Activated CD8-positive, alpha-beta T cell treated with anti-CD3 and anti-CD28 coated beads, Interleukin-2, amount 10 ng/mL, durations not matched to agents 7 days and 5 days (primary cell): ENCODE data around the gene ACTR1A. TPM values are rescaled to one million over a fixed set of nuclear protein-coding genes. Genes with fewer than 3 reads are reported as not detected.
"Not testable (repeated sequence)": the region's sequence is repeated elsewhere in the genome, so short reads cannot be mapped to it uniquely, and the experiment has no call there.

ENCODE experiments used
- ATAC-seq: fragments of 150-1000 bp; cut with Tn5 transposase; one replicate; pipeline ENCODE4 v1.10.0; 2021; ENCODE audit warnings: moderate library complexity
- CTCF ChIA-PET: fragments of 350-600 bp; sonication (Branson Sonifier 250); formaldehyde crosslinking; loops from one replicate; lab custom pipeline; 2021; ENCODE audit warnings: antibody characterized with exemption; lab: Charles Lee
- POLR2A ChIA-PET: fragments of 350-600 bp; sonication (Branson Sonifier 250); formaldehyde crosslinking; loops from one replicate; lab custom pipeline; 2021; ENCODE audit warnings: antibody characterized with exemption; lab: Charles Lee
- DNase-seq: peaks from one replicate; pipeline ENCODE4 v3.0.0-alpha.2; 2020
- H3K27ac Mint-ChIP-seq: one replicate; pipeline ENCODE4 v1.8.0; 2021; ENCODE audit warnings: mild to moderate bottlenecking, mixed read lengths
- H3K27me3 Mint-ChIP-seq: one replicate; pipeline ENCODE4 v1.8.0; 2021; ENCODE audit warnings: low read depth, mixed read lengths
- H3K36me3 Mint-ChIP-seq: one replicate; pipeline ENCODE4 v1.8.0; 2021; ENCODE audit warnings: low read depth, mixed read lengths
- H3K4me1 Mint-ChIP-seq: one replicate; pipeline ENCODE4 v1.8.0; 2021; ENCODE audit warnings: low read depth, mixed read lengths
- H3K4me3 Mint-ChIP-seq: one replicate; pipeline ENCODE4 v1.8.0; 2021; ENCODE audit warnings: mild to moderate bottlenecking, mixed read lengths
- H3K9me3 Mint-ChIP-seq: one replicate; pipeline ENCODE4 v1.8.0; 2022; ENCODE audit warnings: mixed read lengths; ENCODE audit not compliant: insufficient read depth
- total RNA-seq, 2 experiments: library from RNA; stranded (reverse); gene quantifications; one replicate each; pipeline ENCODE4 v1.2.3, GENCODE V29; 2021

ACTR1A gene
- total RNA-seq, 2 experiments from 2014 or later: 72.7 to 75.8 TPM

DNA sequence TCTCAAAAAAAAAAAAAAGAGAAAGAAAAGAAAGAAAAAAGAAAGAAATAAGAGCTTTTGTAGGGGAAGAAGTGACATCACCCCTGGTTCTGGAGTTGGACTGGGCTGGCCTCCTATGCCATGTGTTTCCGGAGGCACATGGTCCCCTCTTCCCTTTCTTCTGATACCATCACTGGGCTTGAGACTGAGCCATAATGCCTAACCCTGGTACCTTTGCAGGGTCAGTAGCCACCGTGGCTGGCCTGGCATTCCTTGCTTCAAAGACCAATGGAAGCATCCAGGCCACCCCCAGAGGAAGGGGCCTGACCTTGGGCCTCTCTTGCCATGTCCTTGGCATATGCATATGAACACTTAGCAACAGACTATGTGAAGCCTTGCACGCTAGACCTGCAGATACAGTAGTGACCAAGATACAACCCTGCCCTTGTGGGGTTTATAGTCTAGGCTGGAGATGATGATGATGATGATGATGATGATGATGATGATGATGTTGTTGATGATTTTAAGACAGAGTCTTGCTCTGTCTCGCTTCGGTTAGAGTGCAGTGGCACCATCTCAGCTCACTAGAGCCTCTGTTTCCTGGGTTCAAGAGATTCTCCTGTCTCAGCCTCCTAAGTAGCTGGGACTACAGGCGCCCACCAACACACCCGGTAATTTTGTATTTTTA, 33.1 kb upstream of the ACTR1A start:
- Mint-ChIP-seq H3K9me3 (no peaks in the 10 kb centered on the region), H3K4me1 (no peaks in the 10 kb centered on the region), H3K27me3 (no peaks in the 10 kb centered on the region), H3K4me3 (no peak overlapping the region), H3K27ac (no peak overlapping the region), H3K36me3 (no peaks in the 10 kb centered on the region)
- CTCF ChIA-PET: no interaction called here
- POLR2A ChIA-PET: interaction anchor here (0.5 to 0.6 kb wide), 2 partner anchors 328 to 1766 kb away, joined by 3 to 5 read pairs; no protein-coding TSS in a partner anchor
- no peak for DNase-seq
- no peak for ATAC-seq

DNA sequence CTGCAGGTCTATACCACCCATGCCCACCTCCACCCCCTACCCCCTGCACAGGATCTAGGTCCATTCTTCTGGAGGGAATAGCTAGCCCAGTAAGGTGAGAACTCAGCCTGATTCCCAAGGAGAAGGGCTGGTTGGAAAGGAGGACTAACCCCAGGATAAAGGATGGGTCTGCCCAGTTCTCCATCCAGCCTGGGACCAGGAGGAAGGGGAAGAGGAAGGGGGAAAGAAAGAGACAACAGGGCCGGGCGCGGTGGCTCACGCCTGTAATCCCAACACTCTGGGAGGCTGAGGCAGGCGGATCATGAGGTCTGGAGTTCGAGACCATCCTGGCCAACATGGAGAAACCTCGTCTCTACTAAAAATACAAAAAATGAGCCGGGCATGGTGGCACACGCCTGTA, 32.5 kb upstream of the ACTR1A start:
- H3K27me3 Mint-ChIP-seq, H3K4me3 Mint-ChIP-seq, H3K9me3 Mint-ChIP-seq, CTCF ChIA-PET, H3K4me1 Mint-ChIP-seq, H3K27ac Mint-ChIP-seq, DNase-seq, ATAC-seq, H3K36me3 Mint-ChIP-seq: not testable (repeated sequence)
- POLR2A ChIA-PET: interaction anchor here (0.5 to 0.6 kb wide), 2 partner anchors 329 to 1766 kb away, joined by 3 to 5 read pairs; no protein-coding TSS in a partner anchor

DNA sequence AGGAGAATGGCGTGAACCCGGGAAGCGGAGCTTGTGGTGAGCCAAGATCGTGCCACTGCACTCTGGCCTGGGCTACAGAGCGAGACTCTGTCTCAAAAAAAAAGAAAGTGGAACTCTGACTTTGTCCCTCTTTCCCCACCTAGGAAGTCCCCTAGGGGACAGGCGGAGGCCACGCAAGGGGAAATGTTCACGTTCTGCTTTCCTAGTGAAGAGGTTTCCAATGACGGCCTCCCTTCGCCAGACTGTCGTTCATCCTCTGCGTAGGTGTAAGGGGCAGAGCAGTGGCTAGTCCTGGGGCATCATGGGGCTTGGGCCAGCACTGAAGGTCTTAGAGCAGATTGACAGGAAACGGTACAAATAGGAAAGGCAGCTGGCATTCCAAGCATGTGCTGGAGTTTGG, 31.8 kb upstream of the ACTR1A start:
- Mint-ChIP-seq H3K27ac (no peak overlapping the region), H3K36me3 (no peaks in the 10 kb centered on the region), H3K4me1 (no peaks in the 10 kb centered on the region), H3K9me3 (no peaks in the 10 kb centered on the region), H3K27me3 (no peaks in the 10 kb centered on the region), H3K4me3 (no peak overlapping the region)
- ATAC-seq (no peak), DNase-seq (no peak)
- CTCF ChIA-PET: no interaction called here
- POLR2A ChIA-PET: no interaction called here

DNA sequence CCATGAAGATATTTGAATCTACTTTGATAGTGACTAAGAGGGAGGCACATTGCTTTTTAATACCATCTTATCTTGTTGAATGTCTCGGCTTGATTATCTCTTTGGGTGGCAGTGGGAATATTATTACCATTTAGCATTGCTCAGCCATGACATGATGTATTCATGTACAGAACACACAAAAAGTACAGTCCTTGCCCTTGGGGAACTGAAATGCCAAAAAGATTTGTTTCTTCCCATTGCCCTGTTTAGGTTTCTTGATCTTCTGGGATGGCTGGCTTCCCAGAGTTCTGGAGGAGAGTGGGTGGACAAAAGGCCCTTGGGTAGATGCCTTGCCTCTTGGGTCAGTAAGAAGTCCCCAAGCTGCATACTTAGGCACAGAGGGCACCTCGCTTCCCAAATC, 25.0 kb upstream of the ACTR1A start:
- no peak overlapping the region for H3K27ac Mint-ChIP-seq
- POLR2A ChIA-PET: no interaction called here
- ATAC-seq: no peak

DNA sequence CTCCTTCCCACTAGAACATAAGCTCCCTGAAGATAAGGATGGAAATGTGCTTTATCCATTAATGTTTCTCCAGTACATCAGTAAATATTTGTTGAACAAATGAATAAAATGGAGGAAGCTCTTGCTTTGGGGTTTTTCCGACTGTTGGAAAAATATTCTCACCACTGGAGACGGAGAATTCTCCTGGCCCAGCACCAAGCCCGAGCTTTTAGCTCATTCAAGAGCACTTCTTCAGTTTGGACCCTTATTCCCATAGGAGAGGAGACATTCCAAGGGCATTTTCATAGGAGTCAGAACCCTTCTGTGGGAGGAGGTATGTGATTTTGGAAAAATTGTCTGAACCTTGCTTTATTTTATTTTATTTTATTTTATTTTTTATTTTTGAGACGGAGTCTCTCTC, 22.2 kb upstream of the ACTR1A start:
- Mint-ChIP-seq H3K4me3 (no peak overlapping the region), H3K4me1 (peaks cover 12% of the 10 kb centered on the region), H3K27me3 (no peaks in the 10 kb centered on the region), H3K9me3 (no peaks in the 10 kb centered on the region), H3K36me3 (peaks cover 6% of the 10 kb centered on the region), H3K27ac (no peak overlapping the region)
- ATAC-seq (no peak), DNase-seq (no peak)
- ChIA-PET CTCF (no interaction called here), POLR2A (interaction anchor here (0.6 kb wide), 1 partner anchor 1098 kb away, joined by 5 read pairs; no protein-coding TSS in a partner anchor)

More for the DNA sequence above, 25.0 kb upstream of the ACTR1A start:
- CTCF ChIA-PET: interaction anchor here (0.7 to 1.6 kb wide), 2 partner anchors 24 to 717 kb away, joined by 3 to 8 read pairs; partner anchors contain the start of genes ACTR1A and SUFU
- DNase-seq: no peak
- H3K27me3 Mint-ChIP-seq: no peaks in the 10 kb centered on the region
- H3K9me3 Mint-ChIP-seq: no peaks in the 10 kb centered on the region
- H3K4me1 Mint-ChIP-seq: peaks cover 10% of the 10 kb centered on the region
- peaks cover 6% of the 10 kb centered on the region for H3K36me3 Mint-ChIP-seq
- H3K4me3 Mint-ChIP-seq: no peak overlapping the region

DNA sequence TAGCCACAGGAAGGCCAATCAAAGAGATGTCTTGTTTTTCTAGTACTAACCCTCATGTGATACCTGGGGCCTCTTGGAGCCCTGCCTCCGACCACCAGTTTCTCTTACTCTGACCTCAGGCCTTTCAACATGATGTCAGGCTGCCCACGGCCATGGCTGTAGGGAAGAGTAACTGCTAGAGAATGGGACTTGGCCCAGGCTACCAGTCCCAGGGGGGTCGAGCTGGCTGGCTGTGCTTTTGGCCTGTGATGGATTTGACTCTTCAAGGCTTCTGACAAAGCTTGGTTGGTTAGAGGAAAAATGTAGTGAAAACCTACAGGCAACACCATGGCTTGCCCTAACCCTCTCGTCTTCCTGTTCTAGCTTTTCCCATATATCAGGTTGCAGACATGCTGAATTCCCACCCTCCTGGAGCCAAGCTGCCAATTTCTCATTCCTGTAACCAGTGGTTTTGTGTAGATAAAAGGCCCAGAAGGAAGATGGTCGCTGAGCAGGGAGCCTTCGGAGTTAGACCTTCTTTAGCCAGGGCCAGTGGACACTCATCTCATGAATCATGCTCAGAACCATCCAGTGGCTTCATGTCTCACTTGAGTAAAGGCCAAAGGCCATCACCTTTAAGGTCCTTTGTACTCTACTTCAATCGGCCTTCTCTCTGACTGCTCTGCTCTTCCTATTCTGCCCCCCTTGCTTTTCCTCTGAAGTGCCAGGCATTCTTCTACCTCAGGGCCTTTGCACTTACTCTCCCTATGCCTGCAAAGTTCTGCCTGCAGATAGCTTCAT, 20.9 kb upstream of the ACTR1A start:
- ChIA-PET CTCF (interaction anchor here (1.5 to 2.5 kb wide), 2 partner anchors 19 to 60 kb away, joined by 5 to 11 read pairs; partner anchors contain the start of gene SUFU), POLR2A (interaction anchor here (0.6 kb wide), 1 partner anchor 25 kb away, joined by 3 read pairs; no protein-coding TSS in a partner anchor)
- DNase-seq (no peak), ATAC-seq (no peak)
- Mint-ChIP-seq H3K9me3 (no peaks in the 10 kb centered on the region), H3K4me3 (no peak overlapping the region), H3K27me3 (no peaks in the 10 kb centered on the region), H3K4me1 (peaks cover 9% of the 10 kb centered on the region), H3K36me3 (peaks cover 6% of the 10 kb centered on the region), H3K27ac (no peak overlapping the region)

DNA sequence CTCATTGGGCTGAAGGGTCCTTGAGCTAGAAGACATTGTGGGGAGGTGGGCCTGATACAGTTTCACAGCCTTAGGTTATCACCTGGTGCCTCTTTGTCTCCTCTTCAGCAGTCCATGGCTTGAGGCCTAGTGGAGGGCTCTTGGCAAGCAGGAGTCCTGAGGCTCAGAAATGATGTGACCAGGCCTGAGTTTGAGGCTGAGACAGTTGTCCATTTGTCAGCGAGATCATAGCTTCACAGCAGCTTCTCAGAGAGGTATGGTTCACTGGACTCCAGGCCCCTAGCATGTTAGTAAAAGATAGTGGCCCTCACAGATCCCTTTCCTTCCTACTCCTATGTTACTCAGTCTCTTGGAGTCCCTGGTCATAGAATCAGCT, 20.4 kb upstream of the ACTR1A start:
- no peaks in the 10 kb centered on the region for H3K27me3 Mint-ChIP-seq
- DNase-seq: no peak
- POLR2A ChIA-PET: interaction anchor here (0.6 kb wide), 1 partner anchor 25 kb away, joined by 3 read pairs; no protein-coding TSS in a partner anchor
- peaks cover 9% of the 10 kb centered on the region for H3K4me1 Mint-ChIP-seq
- CTCF ChIA-PET: interaction anchor here (1.1 to 2.5 kb wide), 3 partner anchors 19 to 170 kb away, joined by 3 to 11 read pairs (median 5); partner anchors contain the start of gene SUFU
- H3K27ac Mint-ChIP-seq: no peak overlapping the region
- H3K4me3 Mint-ChIP-seq: no peak overlapping the region
- no peaks in the 10 kb centered on the region for H3K9me3 Mint-ChIP-seq
- no peak for ATAC-seq
- peaks cover 6% of the 10 kb centered on the region for H3K36me3 Mint-ChIP-seq

DNA sequence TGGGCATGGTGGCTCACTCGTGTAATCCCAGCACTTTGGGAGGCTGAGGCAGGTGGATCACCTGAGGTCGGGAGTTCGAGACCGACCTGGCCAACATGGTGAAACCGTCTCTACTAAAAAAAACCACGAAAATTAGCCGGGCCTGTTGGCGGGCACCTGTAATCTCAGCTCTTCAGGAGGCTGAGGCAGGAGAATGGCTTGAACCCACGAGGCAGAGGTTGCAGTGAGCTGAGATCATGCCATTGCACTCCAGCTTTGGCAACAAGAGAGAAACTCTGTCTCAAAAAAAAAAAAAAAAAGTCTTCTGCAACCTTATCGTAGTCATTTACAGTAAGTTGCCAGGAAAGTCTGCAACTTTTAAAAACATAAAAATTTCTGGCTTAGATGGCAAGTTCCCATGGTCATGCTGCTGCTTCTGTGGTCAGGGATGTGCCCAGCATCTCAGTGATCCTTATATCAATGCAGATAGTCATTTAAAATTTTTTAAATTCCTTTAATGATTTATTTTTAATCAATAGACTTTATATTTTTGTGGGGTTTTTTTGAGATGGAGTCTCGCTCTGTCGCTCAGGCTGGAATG, 16.8 kb upstream of the ACTR1A start:
- Mint-ChIP-seq H3K4me1 (peaks cover 6% of the 10 kb centered on the region), H3K9me3 (no peaks in the 10 kb centered on the region), H3K4me3 (no peak overlapping the region), H3K27me3 (no peaks in the 10 kb centered on the region), H3K27ac (no peak overlapping the region), H3K36me3 (peaks cover 6% of the 10 kb centered on the region)
- CTCF ChIA-PET: interaction anchor here (0.9 to 2.0 kb wide), 3 partner anchors 77 to 382 kb away, joined by 3 to 5 read pairs (median 3); no protein-coding TSS in a partner anchor
- POLR2A ChIA-PET: interaction anchor here (1.1 kb wide), 1 partner anchor 11 kb away, joined by 3 read pairs; no protein-coding TSS in a partner anchor
- no peak for ATAC-seq
- DNase-seq: no peak

DNA sequence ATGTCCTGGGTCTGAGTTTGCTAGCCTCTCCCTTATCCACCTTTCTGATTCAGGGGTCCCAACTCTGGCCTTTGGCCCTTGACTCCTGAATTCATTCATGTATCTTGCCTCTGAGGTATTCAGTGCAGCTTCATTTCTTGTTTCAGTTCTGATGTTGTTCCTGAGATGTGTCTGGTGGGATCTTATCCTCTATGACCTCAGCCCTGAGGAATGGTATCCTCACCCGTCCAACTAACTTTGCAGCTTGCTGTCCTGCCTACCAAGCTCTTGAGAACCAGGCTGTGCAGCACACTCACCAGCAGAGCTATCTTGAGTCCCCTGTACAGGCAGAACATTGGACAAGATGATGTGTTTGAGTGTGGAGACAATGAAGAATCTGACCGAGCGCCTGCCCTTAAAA, 15.0 kb upstream of the ACTR1A start:
- no peak for ATAC-seq
- H3K27ac Mint-ChIP-seq: no peak overlapping the region
- H3K4me1 Mint-ChIP-seq: peaks cover 2% of the 10 kb centered on the region
- POLR2A ChIA-PET: no interaction called here
- H3K27me3 Mint-ChIP-seq: no peaks in the 10 kb centered on the region
- CTCF ChIA-PET: interaction anchor here (1.5 to 2.0 kb wide), 3 partner anchors 66 to 384 kb away, joined by 3 to 5 read pairs (median 4); no protein-coding TSS in a partner anchor
- no peaks in the 10 kb centered on the region for H3K9me3 Mint-ChIP-seq
- H3K4me3 Mint-ChIP-seq: no peak overlapping the region
- H3K36me3 Mint-ChIP-seq: peaks cover 6% of the 10 kb centered on the region
- DNase-seq: no peak

DNA sequence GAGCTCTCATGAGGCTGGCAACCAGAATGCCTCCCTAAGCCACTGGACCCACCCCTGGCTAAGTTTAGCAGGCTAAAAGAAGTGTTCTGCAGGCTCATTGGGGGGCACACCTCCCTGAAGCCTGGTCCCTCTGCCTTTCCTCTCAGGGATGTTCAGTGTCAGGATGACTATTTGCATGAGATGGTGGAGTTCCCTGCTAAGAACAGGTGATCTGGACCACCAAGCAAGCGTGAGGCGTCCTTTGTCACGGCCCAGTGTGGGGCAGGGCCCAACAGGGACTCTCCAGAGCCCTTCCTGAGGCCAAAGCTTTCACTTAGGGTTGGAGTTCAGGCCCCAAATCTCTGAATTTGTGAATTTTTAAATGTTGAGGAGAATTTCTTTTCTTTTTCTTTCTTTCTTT, 13.2 kb upstream of the ACTR1A start:
- ATAC-seq: no peak
- peaks cover 15% of the 10 kb centered on the region for H3K4me1 Mint-ChIP-seq
- no peak overlapping the region for H3K27ac Mint-ChIP-seq
- H3K9me3 Mint-ChIP-seq: no peaks in the 10 kb centered on the region
- DNase-seq: no peak
- H3K27me3 Mint-ChIP-seq: no peaks in the 10 kb centered on the region
- ChIA-PET CTCF (no interaction called here), POLR2A (no interaction called here)
- peaks cover 11% of the 10 kb centered on the region for H3K36me3 Mint-ChIP-seq
- H3K4me3 Mint-ChIP-seq: no peak overlapping the region

DNA sequence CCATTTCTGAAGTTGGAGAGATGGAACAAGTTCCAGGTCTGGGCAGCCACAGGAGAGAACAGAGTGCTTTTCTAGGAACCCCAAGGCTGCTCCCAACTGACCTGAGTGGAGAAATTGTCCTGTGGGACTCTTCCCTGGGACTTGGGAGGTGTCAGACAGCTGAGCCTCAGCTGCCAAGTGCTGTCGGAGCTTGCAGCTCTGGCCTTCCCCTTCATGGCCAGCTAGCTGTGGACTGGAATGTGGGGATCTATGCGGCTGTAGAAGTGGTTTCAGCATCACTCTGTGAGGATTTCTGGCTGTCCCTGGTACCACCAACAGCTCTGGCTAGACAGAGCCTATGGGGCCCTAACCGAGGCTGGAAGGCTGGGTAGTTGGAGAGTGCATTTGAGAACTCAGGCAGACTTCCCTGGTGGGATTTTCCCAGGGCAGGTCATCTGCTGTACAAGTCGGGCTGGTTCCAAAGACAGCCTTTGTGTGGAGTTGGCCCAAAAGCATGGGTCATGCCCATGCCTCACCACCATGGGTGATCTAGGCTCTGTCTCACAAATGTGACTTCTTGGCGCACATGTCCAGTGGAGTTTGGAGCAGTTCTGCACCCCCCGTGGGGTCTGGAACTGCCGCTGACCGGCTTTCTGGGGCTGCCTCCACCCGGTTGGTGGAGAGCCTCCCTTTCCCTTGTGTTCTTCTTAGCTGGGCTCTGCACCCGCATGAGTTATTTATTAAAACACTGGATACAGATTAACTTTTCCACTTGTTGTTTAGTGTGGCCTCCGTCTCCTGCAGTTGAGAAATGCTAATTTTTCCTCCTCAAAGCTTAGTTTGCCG, 12.2 kb upstream of the ACTR1A start:
- Mint-ChIP-seq H3K4me3 (no peak overlapping the region), H3K27me3 (no peaks in the 10 kb centered on the region), H3K36me3 (peaks cover 11% of the 10 kb centered on the region), H3K27ac (no peak overlapping the region), H3K4me1 (peaks cover 15% of the 10 kb centered on the region), H3K9me3 (no peaks in the 10 kb centered on the region)
- ChIA-PET CTCF (interaction anchor here (1.3 kb wide), 1 partner anchor 10 kb away, joined by 4 read pairs; the partner anchor contains the start of gene SUFU), POLR2A (interaction anchor here (0.6 kb wide), 1 partner anchor 19 kb away, joined by 3 read pairs; no protein-coding TSS in a partner anchor)
- ATAC-seq (no peak), DNase-seq (no peak)
